Hippocampal formation (tissue), 2 donors: ENCODE results near the gene LRRC8E.

Experiments used
- DNase-seq, 2 donors: peaks; one replicate each; lab custom pipeline; 2025; lab: John Stamatoyannopoulos, UW

Gene LRRC8E

DNA sequence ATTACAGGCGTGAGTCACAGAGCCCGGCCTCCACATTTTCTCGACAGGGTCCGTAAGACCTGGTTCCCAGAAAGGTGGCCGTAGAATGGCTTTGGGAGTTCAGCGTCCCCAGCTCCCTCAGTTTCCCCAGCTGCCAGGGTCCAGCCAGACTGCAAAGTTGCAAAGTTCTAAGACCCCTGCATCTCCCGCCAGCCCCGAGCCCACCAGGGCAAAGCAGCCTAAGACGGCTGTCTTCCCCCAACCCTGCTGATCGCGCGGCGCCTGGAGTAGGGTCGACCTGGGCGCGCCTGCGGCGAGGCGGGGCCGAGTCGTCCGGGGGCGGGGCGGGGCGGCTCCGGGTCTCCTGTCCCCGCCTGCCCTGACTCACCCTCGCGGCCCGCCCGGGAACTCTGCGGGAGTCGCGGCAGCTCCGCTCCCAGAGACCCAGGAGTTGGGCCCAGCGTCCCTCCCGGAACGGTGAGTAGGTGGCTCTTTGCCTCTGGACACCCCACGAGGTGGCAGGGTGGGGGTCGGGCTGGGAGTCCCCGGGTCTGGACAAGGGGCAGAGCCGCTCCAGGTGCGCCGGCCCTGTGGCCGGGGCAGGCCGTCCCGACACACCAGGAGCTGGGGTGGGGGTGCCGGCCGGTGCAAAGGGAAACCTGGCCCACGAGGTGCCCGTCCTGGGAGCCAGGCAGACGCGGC is at the start of gene LRRC8E:
LRRC8E (plus strand) TSS at position 366 of the 681 bp plus-strand sequence. CDS start 7,094 bp downstream, outside the sequence.
- DNase-seq = no peak

DNA sequence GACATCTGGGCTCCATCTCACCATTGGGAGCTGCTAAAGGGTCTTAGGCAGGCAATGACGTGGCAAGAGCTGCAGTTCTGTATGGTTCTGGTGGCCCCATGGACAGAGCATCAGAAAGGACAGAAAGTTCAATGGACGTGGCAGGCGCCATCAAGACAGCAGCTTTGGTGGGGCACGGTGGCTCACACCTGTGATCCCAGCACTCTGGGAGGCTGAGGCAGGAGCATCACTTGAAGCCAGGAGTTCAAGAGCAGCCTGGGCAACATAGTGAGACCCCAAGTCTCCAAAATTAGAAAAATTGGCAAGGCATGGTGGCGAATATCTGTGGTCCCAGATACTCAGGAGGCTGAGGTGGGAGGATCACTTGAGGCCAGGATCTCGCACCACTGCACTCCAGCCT is 48.8 kb upstream of the LRRC8E start:
- no peak for DNase-seq

DNA sequence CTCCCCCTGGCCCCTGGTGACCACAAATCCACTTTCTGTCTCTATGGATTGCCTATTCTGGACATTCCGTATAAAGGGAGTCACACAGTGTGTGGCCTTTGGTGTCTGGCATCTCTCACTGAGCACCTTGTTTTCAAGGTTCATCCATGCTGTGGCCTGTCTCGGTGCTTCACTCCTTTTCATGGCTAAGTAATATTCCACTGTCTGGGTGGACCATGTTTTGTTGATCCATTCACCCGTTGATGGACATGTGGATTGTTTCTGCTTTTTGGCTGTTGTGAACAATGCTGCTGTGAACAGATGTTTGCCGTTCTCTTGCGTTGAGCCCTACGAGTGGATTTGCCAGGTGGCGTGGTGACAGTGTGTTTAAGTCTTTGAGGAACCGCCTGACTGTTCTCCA is 47.7 kb upstream of the LRRC8E start:
- no peak for DNase-seq

DNA sequence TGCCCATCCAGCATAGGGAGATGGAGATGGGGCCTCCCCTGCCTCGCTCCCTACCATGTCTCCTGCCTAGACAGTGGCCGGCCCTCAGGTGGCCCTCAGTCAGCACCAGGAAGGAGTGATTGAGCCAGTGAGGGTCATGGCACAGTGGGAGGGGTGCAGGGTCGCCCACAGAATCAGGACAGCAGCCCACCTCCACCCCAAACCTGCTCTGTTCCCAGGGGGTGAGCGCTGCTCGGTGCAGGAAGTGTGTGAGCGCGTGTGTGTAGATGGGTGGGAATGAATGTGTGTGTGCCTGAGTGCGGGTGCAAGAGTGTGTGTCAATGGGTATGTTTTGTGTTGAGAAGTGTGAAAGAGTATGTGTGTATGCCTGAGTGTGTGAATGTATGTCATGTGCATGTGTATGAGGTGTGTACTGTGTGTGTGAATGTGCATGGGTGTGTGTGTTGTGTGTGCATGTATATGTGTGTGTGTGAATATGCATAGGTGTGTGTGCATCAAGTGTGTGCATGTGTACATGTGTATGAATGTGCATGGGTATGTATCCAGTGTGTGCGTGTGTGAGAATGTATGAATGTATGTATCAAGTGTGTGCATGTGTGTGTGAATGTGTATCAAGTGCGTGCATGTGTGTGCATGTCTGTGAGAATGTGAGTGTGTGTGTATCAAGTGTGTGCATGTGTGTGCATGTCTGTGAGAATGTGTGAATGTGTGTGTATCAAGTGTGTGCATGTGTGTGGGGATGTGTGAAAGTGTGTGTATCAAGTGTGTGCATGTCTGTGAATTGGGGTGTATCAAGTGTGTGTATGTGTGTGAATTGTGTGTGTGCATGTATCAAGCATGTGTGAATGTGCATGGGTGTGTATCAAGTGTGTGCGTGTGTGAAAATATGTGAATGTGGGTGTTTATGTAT is 46.3 kb upstream of the LRRC8E start:
- DNase-seq = no peak

DNA sequence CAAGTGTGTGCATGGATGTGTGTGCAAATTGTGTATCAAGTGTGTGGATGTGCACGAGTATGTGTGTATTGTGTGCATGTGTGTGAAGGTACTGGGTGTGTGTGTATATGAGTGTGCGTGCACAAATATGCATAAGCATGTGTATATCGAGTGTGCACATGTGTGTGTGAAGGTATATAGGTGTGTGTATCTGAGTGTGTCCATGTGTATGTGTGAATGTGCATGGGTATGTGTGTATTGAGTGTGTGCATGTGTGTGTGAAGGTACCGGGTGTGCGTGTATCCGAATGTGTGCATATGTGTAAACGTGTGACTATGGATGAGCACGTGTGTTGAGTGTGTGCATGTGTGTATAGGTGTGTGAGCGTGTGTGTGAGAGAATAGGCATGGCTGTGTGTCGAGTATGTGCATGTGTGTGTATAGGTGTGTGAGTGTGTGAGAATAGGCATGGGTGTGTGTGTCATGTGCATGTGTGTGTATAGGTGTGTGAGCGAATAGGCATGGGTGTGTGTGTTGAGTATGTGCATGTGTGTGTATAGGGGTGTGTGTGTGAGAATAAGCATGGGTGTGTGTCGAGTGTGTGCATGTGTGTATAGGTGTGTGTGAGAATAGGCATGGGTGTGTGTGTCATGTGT is 45.5 kb upstream of the LRRC8E start:
- DNase-seq = no peak

DNA sequence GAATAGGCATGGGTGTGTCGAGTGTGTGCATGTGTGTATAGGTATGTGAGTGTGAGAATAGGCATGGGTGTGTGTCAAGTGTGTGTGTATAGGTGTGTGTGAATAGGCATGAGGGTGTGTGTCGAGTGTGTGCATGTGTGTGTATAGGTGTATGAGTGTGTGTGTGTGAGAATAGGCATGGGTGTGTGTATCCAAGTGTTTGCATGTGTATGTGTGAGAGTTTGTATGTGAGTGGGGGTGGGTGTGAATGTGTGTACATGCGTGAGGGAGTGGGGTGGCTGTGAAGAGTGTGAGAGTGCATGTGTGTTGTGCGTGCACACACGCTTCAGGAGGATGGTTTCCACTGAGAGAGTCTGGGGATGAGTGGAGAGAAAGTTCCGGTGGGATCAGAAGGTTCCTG is 44.8 kb upstream of the LRRC8E start:
- DNase-seq = no peak

DNA sequence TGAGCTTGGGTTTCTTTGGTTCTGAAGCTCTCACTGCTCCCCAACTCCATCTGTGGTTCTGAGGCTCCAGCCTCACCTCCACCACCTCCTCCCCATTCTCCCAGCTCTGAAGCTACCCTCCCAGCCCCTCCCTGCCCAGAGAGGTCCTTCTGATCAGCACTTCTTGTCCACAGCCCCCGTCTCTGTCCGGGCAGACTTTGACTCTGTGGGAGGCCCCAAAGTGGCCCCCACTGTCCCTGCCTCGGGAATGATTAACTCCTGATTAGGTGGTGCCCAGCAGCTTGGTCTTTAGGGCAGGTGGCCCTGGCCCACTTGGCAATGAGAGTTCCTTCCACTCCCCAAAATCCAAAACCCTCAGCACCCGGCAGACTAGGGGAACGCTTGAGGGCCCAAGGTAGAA is 43.9 kb upstream of the LRRC8E start:
- DNase-seq = no peak

DNA sequence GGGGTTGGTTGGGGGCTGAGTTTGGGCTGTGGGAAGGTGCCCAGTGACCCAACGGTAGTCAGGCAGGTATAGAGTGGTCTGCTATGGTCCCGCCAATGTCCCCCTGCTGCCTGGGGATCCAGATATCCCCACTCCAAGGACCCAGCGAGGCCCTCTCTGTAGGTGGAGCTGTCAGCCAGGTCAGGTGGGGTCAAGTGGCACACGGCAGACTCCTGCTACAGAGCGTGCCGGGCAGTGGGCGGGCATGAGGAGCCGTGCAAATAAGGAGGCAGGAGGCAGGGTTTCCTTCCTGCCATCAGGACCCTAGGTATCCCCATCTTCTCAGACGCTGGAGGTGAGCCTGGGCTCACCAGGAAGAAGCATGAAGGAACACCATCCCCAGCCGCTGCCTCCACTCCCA is 43.4 kb upstream of the LRRC8E start:
- DNase-seq = no peak

DNA sequence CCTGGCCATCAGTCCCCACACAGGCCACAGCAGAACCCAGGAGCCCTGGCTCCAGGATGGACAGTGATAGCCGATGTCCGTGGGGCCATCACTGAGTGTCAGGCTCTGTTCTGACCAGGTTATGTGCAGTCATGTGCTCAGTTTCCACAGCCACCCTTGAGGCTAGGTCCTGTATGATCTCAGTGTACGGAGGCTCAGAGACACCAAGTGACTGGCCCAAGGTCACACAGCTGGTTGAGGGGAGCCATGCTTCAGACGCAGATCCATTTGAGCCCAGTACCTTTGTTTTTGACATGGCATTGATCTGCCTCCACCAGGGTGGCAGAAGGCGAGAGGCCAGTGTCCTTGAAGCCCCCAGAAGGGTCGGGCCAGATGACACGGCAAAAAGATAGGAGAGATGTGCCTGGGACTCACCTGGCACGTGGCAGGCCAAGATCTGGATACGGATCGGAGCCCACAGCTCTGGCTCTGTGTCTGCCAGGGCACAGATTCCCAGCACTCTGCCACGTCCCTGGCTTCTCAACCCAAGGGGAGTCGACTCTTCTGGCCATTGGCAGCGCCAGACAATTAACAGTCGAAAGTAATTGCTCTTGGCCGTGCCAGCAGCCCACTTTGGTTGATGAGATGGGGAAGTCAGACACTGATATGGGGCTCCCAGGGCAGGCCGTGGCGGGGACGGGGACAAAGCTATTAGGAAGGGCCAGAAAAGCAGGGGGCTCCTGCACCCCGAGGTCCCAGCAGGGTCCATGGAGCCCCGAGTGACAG is 42.7 kb upstream of the LRRC8E start:
- DNase-seq = no peak

DNA sequence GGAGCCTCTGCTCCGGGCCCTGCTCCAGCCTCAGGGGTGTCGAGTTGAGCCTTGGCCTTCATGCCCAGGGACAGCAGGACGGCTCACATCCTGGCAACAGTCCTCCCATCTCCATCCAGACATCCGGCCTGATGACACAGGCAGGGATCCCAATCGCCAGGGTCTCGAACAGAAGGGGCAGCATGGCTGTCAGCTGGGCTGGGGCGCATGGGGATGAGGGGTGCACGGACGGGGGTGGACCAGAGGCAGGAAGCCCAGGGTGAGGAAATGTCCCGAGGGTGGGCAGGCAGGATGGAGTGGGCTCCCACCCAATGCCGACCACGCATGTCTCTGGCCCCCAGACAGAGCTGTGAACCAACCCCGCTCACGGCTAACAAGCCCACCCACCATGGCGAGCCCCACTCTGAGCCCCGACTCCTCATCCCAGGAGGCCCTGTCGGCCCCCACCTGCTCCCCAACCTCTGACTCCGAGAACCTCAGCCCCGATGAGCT is 42.1 kb upstream of the LRRC8E start:
- DNase-seq = no peak

DNA sequence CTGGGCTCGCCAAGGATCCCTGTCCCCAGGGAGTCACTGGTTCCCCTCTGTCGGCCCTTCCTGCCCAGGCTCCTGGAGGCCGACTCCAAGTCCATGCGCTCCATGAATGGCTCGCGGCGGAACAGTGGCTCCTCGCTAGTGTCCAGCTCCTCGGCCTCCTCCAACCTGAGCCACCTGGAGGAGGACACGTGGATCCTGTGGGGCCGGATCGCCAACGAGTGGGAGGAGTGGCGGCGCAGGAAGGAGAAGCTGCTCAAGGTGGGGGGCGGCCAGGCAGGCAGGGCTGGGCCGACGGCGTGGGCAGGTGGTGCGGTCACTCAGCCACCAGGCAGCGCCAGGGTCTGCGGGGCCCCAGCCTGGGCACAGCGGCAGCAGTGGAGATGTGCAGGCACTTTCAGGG is 40.6 kb upstream of the LRRC8E start:
- DNase-seq = no peak

DNA sequence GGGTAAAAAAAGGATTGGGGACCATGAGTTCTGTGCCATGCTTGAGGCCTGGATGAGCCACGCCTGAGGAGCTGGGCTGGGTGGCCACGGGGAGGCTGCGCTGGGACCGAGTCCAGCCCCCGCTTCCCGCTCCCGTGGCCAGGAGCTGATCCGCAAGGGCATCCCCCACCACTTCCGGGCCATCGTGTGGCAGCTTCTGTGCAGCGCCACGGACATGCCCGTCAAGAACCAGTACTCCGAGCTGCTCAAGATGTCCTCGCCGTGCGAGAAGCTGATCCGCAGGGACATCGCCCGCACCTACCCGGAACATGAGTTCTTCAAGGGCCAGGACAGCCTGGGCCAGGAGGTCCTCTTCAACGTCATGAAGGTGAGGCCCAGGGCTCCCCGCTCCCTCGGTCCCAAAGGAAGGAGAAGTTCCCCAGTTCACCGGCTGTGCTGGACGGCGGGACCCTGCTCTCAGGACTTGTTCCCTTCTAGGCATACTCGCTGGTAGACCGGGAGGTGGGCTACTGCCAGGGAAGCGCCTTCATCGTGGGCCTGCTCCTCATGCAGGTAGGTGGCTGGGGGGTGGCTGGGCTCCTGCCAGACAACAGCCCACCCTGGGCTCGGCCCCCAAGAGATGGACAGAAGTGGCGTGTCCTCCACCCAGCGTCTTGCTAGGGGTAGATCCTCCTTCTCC is 39.4 kb upstream of the LRRC8E start:
- DNase-seq = peak in 1 of 2 donors; percentile 38

DNA sequence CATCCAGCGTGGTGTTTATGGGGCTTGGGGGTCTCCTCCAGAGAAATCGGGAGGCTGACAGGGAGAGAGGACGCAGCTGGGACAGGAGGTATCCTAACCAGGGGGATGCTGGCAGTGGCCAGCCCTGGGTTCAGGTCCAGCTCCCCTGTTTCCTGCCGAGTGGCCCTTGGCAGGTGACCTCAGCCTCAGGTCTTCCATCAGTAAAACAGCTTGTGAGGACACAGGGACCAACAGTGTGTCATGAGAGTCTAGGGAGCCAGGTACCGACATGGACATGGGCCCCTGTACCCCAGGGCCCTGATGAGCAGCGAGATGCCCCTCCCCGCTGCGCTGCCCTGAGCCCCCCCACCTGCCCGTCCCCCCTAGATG is 38.7 kb upstream of the LRRC8E start:
- DNase-seq = no peak

DNA sequence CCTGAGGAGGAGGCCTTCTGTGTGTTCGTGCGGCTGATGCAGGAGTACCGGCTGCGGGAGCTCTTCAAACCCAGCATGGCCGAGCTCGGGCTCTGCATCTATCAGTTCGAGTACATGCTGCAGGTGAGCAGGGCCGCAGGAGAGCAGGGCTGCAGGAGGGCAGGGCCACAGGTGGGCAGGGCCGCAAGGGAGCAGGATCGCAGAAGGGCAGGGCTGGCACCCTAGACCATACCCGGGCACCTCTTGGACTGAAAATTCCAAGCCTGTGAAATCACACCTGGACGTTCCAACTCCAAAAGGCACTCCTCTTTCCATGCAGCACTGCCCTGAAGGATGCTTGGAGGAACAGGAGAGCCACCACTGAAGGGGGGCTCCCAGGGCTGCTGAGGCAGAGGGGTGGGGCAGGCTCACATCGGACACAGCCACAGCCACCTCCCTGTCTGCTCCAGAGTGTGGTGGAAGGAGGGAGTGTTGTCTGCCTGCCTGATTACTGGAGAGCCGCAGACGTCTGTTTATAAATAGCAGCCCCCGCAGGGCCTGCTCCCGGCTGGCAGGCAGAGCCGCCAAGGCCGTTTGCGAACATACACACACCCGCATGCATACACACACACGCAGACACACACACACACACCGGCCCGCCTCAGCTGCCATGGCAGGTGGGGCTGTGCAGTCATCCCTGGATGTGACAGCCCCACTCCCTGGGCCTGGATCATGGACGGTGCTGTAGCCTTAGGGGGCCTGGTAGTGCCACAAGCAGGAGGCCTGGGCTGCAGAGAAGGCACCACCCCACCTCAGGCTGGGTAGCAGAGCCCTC is 38.1 kb upstream of the LRRC8E start:
- DNase-seq = no peak

DNA sequence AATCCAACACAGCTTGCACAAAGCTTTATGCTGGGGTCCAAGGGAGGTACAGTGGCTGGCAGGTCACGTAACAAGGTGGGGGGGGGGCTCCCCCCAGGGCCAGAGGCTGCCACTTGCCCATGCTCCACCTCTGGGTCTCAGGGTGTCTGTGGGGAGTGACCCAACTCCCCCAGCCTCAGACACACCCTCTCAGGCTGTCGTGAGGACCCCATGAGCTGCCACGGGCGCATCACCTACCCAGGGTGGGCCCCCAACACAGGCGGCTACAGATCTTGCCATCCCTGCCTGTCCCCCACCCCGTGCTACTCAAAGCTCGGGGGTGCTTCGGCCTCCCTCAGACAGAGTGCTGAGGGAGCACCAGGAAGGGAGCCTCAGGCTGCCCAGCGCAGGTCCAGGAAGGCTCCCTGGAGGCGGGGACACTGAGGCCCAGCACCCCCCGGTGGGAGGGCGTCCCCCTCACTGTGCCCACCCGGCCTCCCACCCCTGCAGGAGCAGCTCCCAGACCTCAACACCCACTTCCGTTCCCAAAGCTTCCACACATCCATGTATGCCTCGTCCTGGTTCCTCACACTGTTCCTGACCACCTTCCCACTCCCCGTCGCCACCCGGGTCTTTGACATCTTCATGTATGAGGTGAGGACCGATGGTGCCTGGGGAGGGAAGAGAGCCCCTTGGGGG is 37.2 kb upstream of the LRRC8E start:
- DNase-seq = no peak

DNA sequence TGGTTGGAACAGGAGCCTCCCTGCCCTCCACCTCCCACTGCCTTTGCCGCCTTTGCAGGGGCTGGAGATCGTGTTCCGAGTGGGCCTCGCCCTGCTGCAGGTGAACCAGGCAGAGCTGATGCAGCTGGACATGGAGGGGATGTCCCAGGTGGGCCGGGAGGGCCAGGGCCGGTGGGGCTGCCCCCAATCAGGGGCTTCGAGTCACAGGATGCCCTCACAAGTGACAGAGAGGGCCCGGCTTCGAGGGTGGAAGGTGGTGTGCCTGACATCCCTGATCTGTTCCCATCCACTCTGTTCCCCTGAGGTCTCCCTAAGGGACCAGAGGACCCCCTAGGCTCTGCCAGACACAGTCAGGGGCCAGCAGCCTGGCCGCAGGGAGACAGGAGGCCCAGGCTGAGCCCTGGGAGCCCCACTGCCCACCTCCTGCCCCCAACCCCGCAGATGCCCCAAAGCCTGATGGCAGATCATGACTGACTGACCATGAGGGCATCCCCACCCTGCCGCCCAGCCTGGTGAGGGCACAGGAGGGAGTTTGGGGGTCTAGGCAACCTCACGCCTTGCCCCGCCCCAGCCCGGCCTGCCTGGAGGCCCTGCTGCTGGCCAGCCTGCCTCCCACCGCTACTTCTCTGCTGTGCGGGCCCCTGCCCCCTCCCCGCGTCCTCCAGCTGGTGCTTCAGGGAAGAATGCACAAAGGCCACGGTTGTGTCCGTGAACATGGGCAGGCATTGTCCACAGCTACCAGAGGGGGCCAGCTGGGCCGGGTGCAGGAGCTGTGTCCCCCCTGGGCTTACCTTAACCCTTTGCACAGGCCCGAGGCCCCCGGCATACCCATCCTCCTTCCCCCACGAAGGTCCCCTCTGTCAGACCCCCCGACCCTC is 36.4 kb upstream of the LRRC8E start:
- peak; percentile 88 to 90 for DNase-seq

DNA sequence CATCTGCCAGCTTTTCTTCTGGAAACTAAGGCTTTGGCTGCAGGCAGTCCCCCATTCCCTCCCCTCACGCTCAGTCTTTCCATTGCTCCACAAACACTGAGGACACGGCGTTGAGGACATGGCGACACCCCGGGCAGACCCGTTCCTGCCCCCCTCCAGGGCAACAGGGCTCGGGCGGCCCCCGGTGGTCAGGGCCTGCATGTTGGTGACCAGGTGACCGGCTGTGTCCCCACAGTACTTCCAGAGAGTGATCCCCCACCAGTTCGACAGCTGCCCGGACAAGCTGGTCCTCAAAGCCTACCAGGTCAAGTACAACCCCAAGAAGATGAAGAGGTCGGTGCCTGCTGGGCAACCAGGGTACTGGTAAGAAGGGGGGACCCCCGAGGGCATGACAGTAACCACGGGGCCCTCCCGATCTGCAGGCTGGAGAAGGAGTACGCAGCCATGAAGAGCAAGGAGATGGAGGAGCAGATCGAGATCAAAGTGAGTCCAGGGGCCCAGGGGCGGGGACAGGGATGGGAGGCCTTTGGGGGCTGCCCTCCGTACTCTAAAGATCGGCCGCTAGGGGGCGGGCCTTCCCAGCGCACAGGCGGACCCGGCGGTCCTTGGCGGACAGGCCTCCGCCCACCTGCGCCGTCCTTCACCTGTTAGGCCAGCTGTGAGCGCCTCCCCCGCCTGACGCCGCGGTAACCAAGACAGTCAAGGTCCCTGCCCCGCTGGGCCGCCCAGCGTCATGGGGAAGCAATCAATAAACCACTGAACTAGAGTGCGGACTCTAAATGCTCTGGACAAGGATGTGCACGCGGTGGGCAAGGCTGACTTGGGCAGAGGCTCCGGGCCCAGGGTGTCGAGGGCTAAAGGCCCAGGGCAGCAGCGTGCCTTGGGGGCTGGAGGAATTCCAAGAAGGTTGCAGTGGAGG is 35.2 kb upstream of the LRRC8E start:
- peak; percentile 19 to 59 for DNase-seq

DNA sequence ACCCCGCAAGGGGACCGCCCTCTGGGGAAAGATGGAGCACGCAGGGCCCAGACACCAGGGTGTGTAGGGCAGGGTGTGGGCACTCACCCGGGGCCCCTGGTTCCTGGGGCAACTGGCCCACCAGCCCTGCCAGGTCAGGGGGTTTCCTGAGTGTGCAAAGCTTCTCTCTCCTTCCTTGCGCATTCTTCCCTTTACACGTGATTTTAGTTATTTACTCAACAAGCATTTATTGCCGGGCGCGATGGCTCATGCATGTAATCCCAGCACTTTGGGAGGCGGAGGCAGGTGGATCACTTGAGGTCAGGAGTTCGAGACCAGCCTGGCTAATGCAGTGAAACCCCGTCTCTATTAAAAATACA is 34.6 kb upstream of the LRRC8E start:
- no peak for DNase-seq
